ENCODE measurements around the gene PKD1L1. TPM values are rescaled to one million over a fixed set of nuclear protein-coding genes. Genes with fewer than 3 reads are reported as not detected.
"Not testable (repeated sequence)": the region's sequence is repeated elsewhere in the genome, so short reads cannot be mapped to it uniquely, and the experiment has no call there.

Gene PKD1L1
- total RNA-seq, 2 experiments from 2014 or later = 0.08 to 0.12 TPM

DNA sequence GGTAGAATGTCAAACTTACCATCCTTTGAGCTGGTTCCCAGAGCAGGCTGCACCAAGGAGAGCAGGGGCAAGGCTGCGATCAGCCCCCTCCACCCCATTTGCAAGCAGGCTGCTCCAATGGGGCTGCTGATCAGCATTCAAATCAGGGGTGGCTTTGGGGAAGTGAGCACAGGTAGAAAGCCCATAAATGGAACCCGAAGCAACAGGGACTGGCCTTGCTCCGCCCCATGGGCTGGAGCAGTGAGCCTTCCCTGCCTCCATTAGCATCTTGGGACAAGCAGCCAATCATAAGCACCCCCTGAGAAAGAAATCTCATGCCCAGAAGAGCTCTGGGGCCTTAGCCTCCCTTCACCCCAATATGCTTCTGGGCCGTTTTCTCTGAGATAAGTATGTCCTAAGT is 4.0 kb upstream of the PKD1L1 start:
- no peak for DNase-seq
- POLR2A ChIA-PET = no interaction called here
- Mint-ChIP-seq H3K27ac (no peak overlapping the region), H3K4me3 (no peak overlapping the region), H3K9me3 (no peaks in the 10 kb centered on the region), H3K27me3 (no peaks in the 10 kb centered on the region), H3K36me3 (ENCODE audit: low read depth) (peaks cover 13% of the 10 kb centered on the region), H3K4me1 (no peaks in the 10 kb centered on the region)
- CTCF ChIA-PET = interaction anchor here (0.7 to 1.4 kb wide), 3 partner anchors 11 to 201 kb away, joined by 3 to 4 read pairs (median 3); no protein-coding TSS in a partner anchor

- H3K36me3 Mint-ChIP-seq (ENCODE audit: low read depth) = peaks cover 10% of the 10 kb centered on the region
- H3K27me3 Mint-ChIP-seq = no peaks in the 10 kb centered on the region
- no peak overlapping the region for H3K4me3 Mint-ChIP-seq
- H3K9me3 Mint-ChIP-seq = no peaks in the 10 kb centered on the region
- no peak overlapping the region for H3K27ac Mint-ChIP-seq
- ChIA-PET CTCF (interaction anchor here (1.4 kb wide), 1 partner anchor 12 kb away, joined by 4 read pairs; no protein-coding TSS in a partner anchor), POLR2A (no interaction called here)
- H3K4me1 Mint-ChIP-seq = no peaks in the 10 kb centered on the region
- no peak for DNase-seq
These were observed 3.1 kb upstream of the PKD1L1 start for GRCh38 chr7:47951374-47951773.

DNA sequence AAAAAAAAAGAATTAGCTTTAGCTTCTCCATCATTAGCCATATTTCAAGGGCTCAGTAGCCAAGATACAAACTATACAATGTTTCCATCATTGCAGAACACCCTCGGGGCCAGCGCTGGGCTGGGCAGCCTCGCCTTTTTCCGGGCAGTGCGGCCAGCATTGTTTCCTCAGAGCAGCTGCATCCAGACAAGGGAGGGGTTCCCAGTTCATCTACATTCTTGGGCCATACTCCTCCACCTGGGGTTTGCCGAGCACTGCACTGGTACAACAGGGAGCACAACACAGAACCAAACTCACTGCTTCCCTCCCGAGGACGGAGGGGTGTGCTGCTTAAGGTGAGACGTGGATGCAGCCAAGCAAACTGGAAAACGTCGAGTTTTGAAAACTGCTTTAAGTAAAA is 2.4 kb upstream of the PKD1L1 start:
- H3K36me3 Mint-ChIP-seq (ENCODE audit: low read depth) = peaks cover 10% of the 10 kb centered on the region
- H3K4me1 Mint-ChIP-seq = no peaks in the 10 kb centered on the region
- ChIA-PET CTCF (interaction anchor here (1.4 kb wide), 1 partner anchor 13 kb away, joined by 4 read pairs; no protein-coding TSS in a partner anchor), POLR2A (interaction anchor here (0.5 kb wide), 1 partner anchor 290 kb away, joined by 3 read pairs; no protein-coding TSS in a partner anchor)
- no peak overlapping the region for H3K4me3 Mint-ChIP-seq
- no peaks in the 10 kb centered on the region for H3K9me3 Mint-ChIP-seq
- DNase-seq = no peak
- no peaks in the 10 kb centered on the region for H3K27me3 Mint-ChIP-seq
- H3K27ac Mint-ChIP-seq = no peak overlapping the region

DNA sequence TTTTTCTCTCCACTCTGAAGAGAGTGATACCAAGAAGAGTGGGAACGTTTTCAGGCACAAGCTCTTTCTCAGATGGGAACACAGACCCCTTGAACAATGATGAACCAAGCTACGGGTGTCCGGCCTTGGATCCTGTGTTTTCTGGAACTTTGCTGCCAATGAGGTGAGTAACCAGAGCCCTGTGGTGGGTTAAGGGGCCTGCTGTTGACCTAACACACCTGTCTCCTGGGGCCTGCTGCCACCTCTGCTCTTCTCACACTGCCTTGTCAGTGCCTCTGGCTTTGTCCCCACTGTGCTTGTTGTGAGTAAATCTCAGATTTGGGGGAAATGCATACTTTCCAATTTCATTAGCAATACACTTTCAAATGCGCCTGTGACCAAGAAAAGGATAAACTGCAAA is 1.4 kb upstream of the PKD1L1 start:
- ChIA-PET POLR2A (no interaction called here), CTCF (interaction anchor here (0.6 to 1.0 kb wide), 2 partner anchors 9 to 18 kb away, joined by 3 read pairs; no protein-coding TSS in a partner anchor)
- no peaks in the 10 kb centered on the region for H3K27me3 Mint-ChIP-seq
- no peaks in the 10 kb centered on the region for H3K4me1 Mint-ChIP-seq
- peaks cover 6% of the 10 kb centered on the region for H3K36me3 Mint-ChIP-seq (ENCODE audit: low read depth)
- no peaks in the 10 kb centered on the region for H3K9me3 Mint-ChIP-seq
- H3K27ac Mint-ChIP-seq = no peak overlapping the region
- no peak for DNase-seq
- no peak overlapping the region for H3K4me3 Mint-ChIP-seq

- Mint-ChIP-seq H3K27ac (no peak overlapping the region), H3K4me3 (no peak overlapping the region), H3K27me3 (no peaks in the 10 kb centered on the region), H3K9me3 (no peaks in the 10 kb centered on the region), H3K4me1 (no peaks in the 10 kb centered on the region), H3K36me3 (ENCODE audit: low read depth) (no peaks in the 10 kb centered on the region)
- ChIA-PET POLR2A (no interaction called here), CTCF (interaction anchor here (1.2 kb wide), 1 partner anchor 44 kb away, joined by 3 read pairs; no protein-coding TSS in a partner anchor)
- DNase-seq = no peak
These were observed 914 bp downstream of the PKD1L1 start for GRCh38 chr7:47947355-47947749.

- H3K4me3 Mint-ChIP-seq = no peak overlapping the region
- ChIA-PET CTCF (no interaction called here), POLR2A (no interaction called here)
- no peaks in the 10 kb centered on the region for H3K27me3 Mint-ChIP-seq
- no peaks in the 10 kb centered on the region for H3K9me3 Mint-ChIP-seq
- no peaks in the 10 kb centered on the region for H3K36me3 Mint-ChIP-seq (ENCODE audit: low read depth)
- H3K4me1 Mint-ChIP-seq = no peaks in the 10 kb centered on the region
- no peak for DNase-seq
- no peak overlapping the region for H3K27ac Mint-ChIP-seq
These were observed 1.5 kb downstream of the PKD1L1 start for GRCh38 chr7:47946581-47947354.

- DNase-seq = peak; percentile 80
- CTCF ChIA-PET = interaction anchor here (0.7 to 2.2 kb wide), 12 partner anchors 21 to 324 kb away, joined by 3 to 17 read pairs (median 4); no protein-coding TSS in a partner anchor
- no peak overlapping the region for H3K4me3 Mint-ChIP-seq
- H3K27me3 Mint-ChIP-seq = no peaks in the 10 kb centered on the region
- no peaks in the 10 kb centered on the region for H3K9me3 Mint-ChIP-seq
- no peaks in the 10 kb centered on the region for H3K36me3 Mint-ChIP-seq (ENCODE audit: low read depth)
- POLR2A ChIA-PET = no interaction called here
- no peak overlapping the region for H3K27ac Mint-ChIP-seq
- no peaks in the 10 kb centered on the region for H3K4me1 Mint-ChIP-seq
These were observed 2.8 kb downstream of the PKD1L1 start for GRCh38 chr7:47945261-47946015.

- ChIA-PET CTCF (interaction anchor here (0.7 to 2.2 kb wide), 14 partner anchors 22 to 324 kb away, joined by 3 to 17 read pairs (median 4); no protein-coding TSS in a partner anchor), POLR2A (no interaction called here)
- H3K27me3 Mint-ChIP-seq = no peaks in the 10 kb centered on the region
These were observed 3.6 kb downstream of the PKD1L1 start for GRCh38 chr7:47944536-47945260.

GRCh38 chr7:47943676-47944474 is 4.4 kb downstream of the PKD1L1 start:
- no peaks in the 10 kb centered on the region for H3K9me3 Mint-ChIP-seq

More at GRCh38 chr7:47944536-47945260, 3.6 kb downstream of the PKD1L1 start:
- Mint-ChIP-seq H3K9me3 (no peaks in the 10 kb centered on the region), H3K36me3 (ENCODE audit: low read depth) (no peaks in the 10 kb centered on the region), H3K4me1 (no peaks in the 10 kb centered on the region), H3K4me3 (no peak overlapping the region), H3K27ac (no peak overlapping the region)
- no peak for DNase-seq

GRCh38 chr7:47942651-47943050 is 5.6 kb downstream of the PKD1L1 start:
- DNase-seq; H3K4me3 Mint-ChIP-seq; H3K36me3 Mint-ChIP-seq (ENCODE audit: low read depth); H3K27ac Mint-ChIP-seq; H3K4me1 Mint-ChIP-seq; H3K9me3 Mint-ChIP-seq; POLR2A ChIA-PET; CTCF ChIA-PET; H3K27me3 Mint-ChIP-seq: not testable (repeated sequence)

More at GRCh38 chr7:47943676-47944474, 4.4 kb downstream of the PKD1L1 start:
- Mint-ChIP-seq H3K4me3 (no peak overlapping the region), H3K36me3 (ENCODE audit: low read depth) (no peaks in the 10 kb centered on the region), H3K4me1 (no peaks in the 10 kb centered on the region), H3K27me3 (no peaks in the 10 kb centered on the region), H3K27ac (no peak overlapping the region)
- DNase-seq = no peak
- CTCF ChIA-PET = interaction anchor here (0.8 to 2.2 kb wide), 9 partner anchors 23 to 325 kb away, joined by 3 to 17 read pairs (median 4); no protein-coding TSS in a partner anchor
- POLR2A ChIA-PET = no interaction called here

- H3K4me3 Mint-ChIP-seq = no peak overlapping the region
- POLR2A ChIA-PET = no interaction called here
- no peak for DNase-seq
- H3K9me3 Mint-ChIP-seq = no peaks in the 10 kb centered on the region
- peaks cover 8% of the 10 kb centered on the region for H3K4me1 Mint-ChIP-seq
- H3K27me3 Mint-ChIP-seq = no peaks in the 10 kb centered on the region
- H3K36me3 Mint-ChIP-seq (ENCODE audit: low read depth) = no peaks in the 10 kb centered on the region
- no peak overlapping the region for H3K27ac Mint-ChIP-seq
- CTCF ChIA-PET = no interaction called here
These were observed 6.1 kb downstream of the PKD1L1 start for GRCh38 chr7:47942132-47942531.
